Smooth muscle cell (in vitro differentiated cells): Measurements from ENCODE around the gene CADM1. TPM values are rescaled to one million over a fixed set of nuclear protein-coding genes. Genes with fewer than 3 reads are reported as not detected.

ENCODE experiments used
- DNase-seq: peaks from one replicate; lab custom pipeline; 2025; ENCODE audit not compliant: unreplicated experiment; lab: John Stamatoyannopoulos, UW
- H2AFZ ChIP-seq: fragments of 200-600 bp; sonication (generic); 2 replicates; pipeline ENCODE4 v1.6.0; 2016; ENCODE audit warnings: antibody characterized with exemption, low read depth, mild to moderate bottlenecking
- H3F3A ChIP-seq: fragments of 200-600 bp; sonication (generic); 2 replicates; pipeline ENCODE4 v1.6.0; 2017; ENCODE audit warnings: antibody characterized with exemption, low read depth
- H3K27ac ChIP-seq: fragments of 200-600 bp; sonication (generic); 2 replicates; pipeline ENCODE4 v1.5.1; 2016; ENCODE audit warnings: low read depth, mild to moderate bottlenecking
- H3K27me3 ChIP-seq: fragments of 200-600 bp; sonication (generic); 2 replicates; pipeline ENCODE4 v1.6.1; 2016; ENCODE audit warnings: low read depth, mild to moderate bottlenecking
- H3K36me3 ChIP-seq: fragments of 200-600 bp; sonication (generic); 2 replicates; pipeline ENCODE4 v1.5.1; 2016; ENCODE audit warnings: low read depth
- H3K4me1 ChIP-seq: fragments of 200-600 bp; sonication (generic); 2 replicates; pipeline ENCODE4 v1.5.1; 2016; ENCODE audit warnings: low read depth
- H3K4me2 ChIP-seq: fragments of 200-600 bp; sonication (generic); 2 replicates; pipeline ENCODE4 v1.6.0; 2016; ENCODE audit warnings: mild to moderate bottlenecking
- H3K4me3 ChIP-seq: fragments of 200-600 bp; sonication (generic); 2 replicates; pipeline ENCODE4 v1.5.1; 2016; ENCODE audit warnings: mild to moderate bottlenecking
- H3K79me2 ChIP-seq: fragments of 200-600 bp; sonication (generic); 2 replicates; pipeline ENCODE4 v1.6.0; 2016; ENCODE audit warnings: low read depth, mild to moderate bottlenecking
- H3K9ac ChIP-seq: fragments of 200-600 bp; sonication (generic); 2 replicates; pipeline ENCODE4 v1.6.0; 2016; ENCODE audit warnings: low read depth
- H3K9me3 ChIP-seq: fragments of 200-600 bp; sonication (generic); replicated peaks from 2 replicates; pipeline ENCODE4 v1.5.1; 2016; ENCODE audit warnings: low read depth
- H4K20me1 ChIP-seq: fragments of 200-600 bp; sonication (generic); 2 replicates; pipeline ENCODE4 v1.6.0; 2016; ENCODE audit warnings: low read depth
- WGBS: methylation state at CpG from one replicate; pipeline ENCODE4 v1.1.7; 2016; ENCODE audit warnings: low lambda C conversion rate; 5-methylcytosine and 5-hydroxymethylcytosine counted together
- polyA plus RNA-seq: library from polyadenylated mRNA; unstranded; fragments of >200 nt; fragmentation: Nextera tagmentation; extraction: Ambion mirVana; gene quantifications from 2 replicates; pipeline ENCODE4 v1.2.1, GENCODE V29; 2016
- small RNA-seq: library from RNA; depleted of rRNA; stranded (forward); fragments of <200 nt; gene quantifications from one replicate; pipeline ENCODE3, GENCODE V24; 2014
- total RNA-seq: library from RNA; depleted of rRNA; stranded (reverse); fragments of >200 nt; gene quantifications from 2 replicates; pipeline ENCODE4 v1.2.3, GENCODE V29; 2014
- TF ChIP-seq, protein P1 (sequence below): fragments of 200-600 bp; sonication (generic); IDR thresholded peaks from 2 replicates; pipeline ENCODE4 v1.5.1; 2017; ENCODE audit warnings: borderline replicate concordance, mild to moderate bottlenecking, antibody characterized with exemption; ENCODE audit not compliant: insufficient read depth, poor library complexity, severe bottlenecking

The CADM1 gene
- total and polyA plus RNA-seq, 2 experiments from 2014 or later = 158 to 167 TPM

DNA sequence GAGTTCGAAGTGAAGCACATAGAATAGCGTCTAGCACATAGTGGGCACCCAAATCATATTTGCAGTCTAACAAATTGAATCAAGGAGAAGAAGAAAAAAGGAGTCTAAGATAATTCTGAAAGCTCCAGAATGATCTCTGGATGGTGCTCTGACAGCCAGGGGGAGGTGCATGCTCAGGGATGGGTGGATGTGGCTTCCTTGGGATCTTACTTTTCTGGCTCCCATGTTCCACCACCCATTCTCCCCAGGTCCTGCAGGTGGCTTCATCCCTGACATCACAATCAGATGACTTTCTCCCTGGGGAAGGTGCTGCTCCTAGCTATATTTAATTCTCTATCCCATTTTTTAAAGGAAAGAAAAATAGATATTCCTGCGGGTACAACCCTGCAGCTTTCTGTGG is 381.9 kb downstream of the CADM1 start:
- no peak overlapping the region for H3K27ac ChIP-seq
- H3K9me3 ChIP-seq = no peaks in the 10 kb centered on the region
- no peak overlapping the region for H3K4me2 ChIP-seq
- DNase-seq = no peak
- no peak overlapping the region for H3K9ac ChIP-seq
- no peaks in the 10 kb centered on the region for H3K79me2 ChIP-seq
- no peak overlapping the region for H3K4me3 ChIP-seq
- no peaks in the 10 kb centered on the region for H4K20me1 ChIP-seq
- TF ChIP-seq, protein P1, sequence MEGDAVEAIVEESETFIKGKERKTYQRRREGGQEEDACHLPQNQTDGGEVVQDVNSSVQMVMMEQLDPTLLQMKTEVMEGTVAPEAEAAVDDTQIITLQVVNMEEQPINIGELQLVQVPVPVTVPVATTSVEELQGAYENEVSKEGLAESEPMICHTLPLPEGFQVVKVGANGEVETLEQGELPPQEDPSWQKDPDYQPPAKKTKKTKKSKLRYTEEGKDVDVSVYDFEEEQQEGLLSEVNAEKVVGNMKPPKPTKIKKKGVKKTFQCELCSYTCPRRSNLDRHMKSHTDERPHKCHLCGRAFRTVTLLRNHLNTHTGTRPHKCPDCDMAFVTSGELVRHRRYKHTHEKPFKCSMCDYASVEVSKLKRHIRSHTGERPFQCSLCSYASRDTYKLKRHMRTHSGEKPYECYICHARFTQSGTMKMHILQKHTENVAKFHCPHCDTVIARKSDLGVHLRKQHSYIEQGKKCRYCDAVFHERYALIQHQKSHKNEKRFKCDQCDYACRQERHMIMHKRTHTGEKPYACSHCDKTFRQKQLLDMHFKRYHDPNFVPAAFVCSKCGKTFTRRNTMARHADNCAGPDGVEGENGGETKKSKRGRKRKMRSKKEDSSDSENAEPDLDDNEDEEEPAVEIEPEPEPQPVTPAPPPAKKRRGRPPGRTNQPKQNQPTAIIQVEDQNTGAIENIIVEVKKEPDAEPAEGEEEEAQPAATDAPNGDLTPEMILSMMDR = no peak
- no peaks in the 10 kb centered on the region for H3K27me3 ChIP-seq
- no peaks in the 10 kb centered on the region for H3F3A ChIP-seq
- no peaks in the 10 kb centered on the region for H3K36me3 ChIP-seq
- H3K4me1 ChIP-seq = peaks cover 8% of the 10 kb centered on the region
- WGBS = 99% methylated on average over 3 of the region's 3 CpGs
- H2AFZ ChIP-seq = no peak overlapping the region

Small RNA genes lying within 50 kb of the gene (small RNA-seq; reads per million reads assigned to genes)
- gene RF01293 = not detected
